Neural cell (in vitro differentiated cells): ENCODE measurements around the gene VARS1. TPM values are rescaled to one million over a fixed set of nuclear protein-coding genes. Genes with fewer than 3 reads are reported as not detected.

Experiments used
- H2AFZ ChIP-seq: fragments of 200-600, 300-800 bp; sonication (generic), shearing (Covaris generic); 2 replicates; pipeline ENCODE4 v1.6.0; 2014; ENCODE audit warnings: low read depth, mild to moderate bottlenecking, antibody characterized with exemption, low read length, moderate library complexity
- H3F3A ChIP-seq: fragments of 200-600 bp; shearing (Covaris generic); 2 replicates; pipeline ENCODE4 v1.6.1; 2016; ENCODE audit warnings: mild to moderate bottlenecking, moderate library complexity, mixed read lengths, antibody characterized with exemption, low read length; ENCODE audit not compliant: insufficient read depth, poor library complexity, severe bottlenecking
- H3K27ac ChIP-seq: fragments of 200-600, 300-800 bp; sonication (generic), shearing (Covaris generic); 2 replicates; pipeline ENCODE4 v1.5.1; 2014; ENCODE audit warnings: mild to moderate bottlenecking, low read length, moderate library complexity
- H3K27me3 ChIP-seq: fragments of 300-800, 200-600 bp; sonication (generic), shearing (Covaris generic); 2 replicates; pipeline ENCODE4 v1.6.0; 2014; ENCODE audit warnings: mild to moderate bottlenecking, low read depth, low read length, moderate library complexity; ENCODE audit not compliant: insufficient read depth
- H3K36me3 ChIP-seq: fragments of 300-800, 200-600 bp; sonication (generic), shearing (Covaris generic); 2 replicates; pipeline ENCODE4 v1.5.1; 2014; ENCODE audit warnings: mild to moderate bottlenecking, antibody characterized with exemption, low read length, moderate library complexity; ENCODE audit not compliant: insufficient read depth
- H3K4me2 ChIP-seq: fragments of 300-800, 200-600 bp; sonication (generic), shearing (Covaris generic); 2 replicates; pipeline ENCODE4 v1.6.0; 2014; ENCODE audit warnings: mild to moderate bottlenecking, low read length
- H3K4me3 ChIP-seq: fragments of 300-800, 200-600 bp; sonication (generic), shearing (Covaris generic); 2 replicates; pipeline ENCODE4 v1.5.1; 2014; ENCODE audit warnings: mild to moderate bottlenecking, low read length, moderate library complexity
- H3K79me2 ChIP-seq: fragments of 200-600 bp; shearing (Covaris generic); replicated peaks from 2 replicates; pipeline ENCODE4 v1.6.0; 2014; ENCODE audit warnings: mild to moderate bottlenecking, low read length, moderate library complexity; ENCODE audit not compliant: insufficient read depth
- H3K9ac ChIP-seq: fragments of 300-800, 200-600 bp; sonication (generic), shearing (Covaris generic); 2 replicates; pipeline ENCODE4 v1.6.1; 2016; ENCODE audit warnings: mild to moderate bottlenecking, low read length, mixed read lengths
- H3K9me2 ChIP-seq: fragments of 200-600 bp; shearing (Covaris generic); 2 replicates; pipeline ENCODE4 v1.6.1; 2016; ENCODE audit warnings: mild to moderate bottlenecking, low read length, mixed read lengths; ENCODE audit not compliant: insufficient read depth
- H3K9me3 ChIP-seq: fragments of 200-600, 300-800 bp; sonication (generic), shearing (Covaris generic); 2 replicates; pipeline ENCODE4 v1.6.1; 2016; ENCODE audit warnings: mild to moderate bottlenecking, mixed run types, low read length, moderate library complexity, mixed read lengths
- H4K20me1 ChIP-seq: fragments of 200-600 bp; shearing (Covaris generic); 2 replicates; pipeline ENCODE4 v1.6.1; 2016; ENCODE audit warnings: mild to moderate bottlenecking, mixed run types; ENCODE audit not compliant: insufficient read depth
- EP300 ChIP-seq: fragments of 450-650 bp; conservative IDR thresholded peaks from 2 replicates; pipeline ENCODE4 v1.6.1; 2014; ENCODE audit warnings: antibody characterized with exemption, mild to moderate bottlenecking, moderate library complexity; ENCODE audit not compliant: poor library complexity, severe bottlenecking
- EZH2 ChIP-seq: fragments of 200-600, 300-800 bp; shearing (Covaris generic), sonication (generic); IDR thresholded peaks from 2 replicates; pipeline ENCODE4 v1.6.1; 2014; ENCODE audit warnings: antibody characterized with exemption, low read length, borderline replicate concordance, mild to moderate bottlenecking; ENCODE audit not compliant: insufficient read depth, poor library complexity, severe bottlenecking
- MXI1 ChIP-seq: fragments of 450-650 bp; conservative IDR thresholded peaks from 2 replicates; pipeline ENCODE4 v1.6.1; 2014; ENCODE audit warnings: antibody characterized with exemption, mild to moderate bottlenecking; ENCODE audit not compliant: poor library complexity, severe bottlenecking
- POLR2AphosphoS5 ChIP-seq: IDR thresholded peaks from 2 replicates; pipeline ENCODE4 v1.6.1; 2012
- RAD21 ChIP-seq: fragments of 450-650 bp; conservative IDR thresholded peaks from 2 replicates; pipeline ENCODE4 v1.6.1; 2014; ENCODE audit warnings: antibody characterized with exemption, mild to moderate bottlenecking, moderate library complexity
- SMC3 ChIP-seq: fragments of 450-650 bp; conservative IDR thresholded peaks from 2 replicates; pipeline ENCODE4 v1.6.1; 2014; ENCODE audit warnings: antibody characterized with exemption, mild to moderate bottlenecking, moderate library complexity; ENCODE audit not compliant: poor library complexity
- TAF1 ChIP-seq: IDR thresholded peaks from 2 replicates; pipeline ENCODE4 v1.6.1; 2012; ENCODE audit warnings: low read depth
- polyA plus RNA-seq: library from polyadenylated mRNA; depleted of rRNA; stranded (reverse); fragments of >200 nt; gene quantifications from 2 replicates; pipeline ENCODE4 v1.2.3, GENCODE V29; 2014
- TF ChIP-seq, protein P1 (sequence below): IDR thresholded peaks from 2 replicates; pipeline ENCODE4 v1.6.1; 2012; ENCODE audit warnings: borderline replicate concordance
- TF ChIP-seq, protein P2 (sequence below): fragments of 450-650 bp; IDR thresholded peaks from 2 replicates; pipeline ENCODE4 v1.5.1; 2014; ENCODE audit warnings: antibody characterized with exemption, mild to moderate bottlenecking, moderate library complexity; ENCODE audit not compliant: poor library complexity, severe bottlenecking

Gene VARS1
- polyA plus RNA-seq, 1 donor from 2014 or later, result 40.9 TPM

DNA sequence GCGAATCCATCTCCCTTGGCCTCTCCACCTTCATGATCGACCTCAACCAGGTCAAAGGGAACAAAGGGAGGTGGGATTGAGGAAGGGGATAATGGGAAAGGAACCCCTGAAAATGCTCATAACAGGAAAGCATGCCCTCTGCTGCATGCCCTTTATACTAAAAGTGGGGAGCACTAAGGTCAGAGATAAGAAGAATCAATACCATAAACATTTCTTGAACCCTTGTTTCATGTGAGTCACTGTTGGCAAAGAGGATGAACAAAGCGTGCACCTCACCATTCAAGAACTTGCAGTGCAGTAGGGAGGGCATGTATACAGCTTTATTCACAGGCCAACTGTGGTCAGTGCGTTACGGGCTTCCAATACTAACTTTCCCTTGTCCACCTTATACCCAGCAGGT, 34.8 kb downstream of the VARS1 start:
- H4K20me1 ChIP-seq, result no peaks in the 10 kb centered on the region
- no peaks in the 10 kb centered on the region for H3F3A ChIP-seq
- no peaks in the 10 kb centered on the region for H3K9me3 ChIP-seq
- H3K36me3 ChIP-seq, result no peaks in the 10 kb centered on the region
- no peak overlapping the region for H3K4me3 ChIP-seq
- no peaks in the 10 kb centered on the region for H3K79me2 ChIP-seq
- TF ChIP-seq MXI1, result no peak
- TF ChIP-seq, protein P1, sequence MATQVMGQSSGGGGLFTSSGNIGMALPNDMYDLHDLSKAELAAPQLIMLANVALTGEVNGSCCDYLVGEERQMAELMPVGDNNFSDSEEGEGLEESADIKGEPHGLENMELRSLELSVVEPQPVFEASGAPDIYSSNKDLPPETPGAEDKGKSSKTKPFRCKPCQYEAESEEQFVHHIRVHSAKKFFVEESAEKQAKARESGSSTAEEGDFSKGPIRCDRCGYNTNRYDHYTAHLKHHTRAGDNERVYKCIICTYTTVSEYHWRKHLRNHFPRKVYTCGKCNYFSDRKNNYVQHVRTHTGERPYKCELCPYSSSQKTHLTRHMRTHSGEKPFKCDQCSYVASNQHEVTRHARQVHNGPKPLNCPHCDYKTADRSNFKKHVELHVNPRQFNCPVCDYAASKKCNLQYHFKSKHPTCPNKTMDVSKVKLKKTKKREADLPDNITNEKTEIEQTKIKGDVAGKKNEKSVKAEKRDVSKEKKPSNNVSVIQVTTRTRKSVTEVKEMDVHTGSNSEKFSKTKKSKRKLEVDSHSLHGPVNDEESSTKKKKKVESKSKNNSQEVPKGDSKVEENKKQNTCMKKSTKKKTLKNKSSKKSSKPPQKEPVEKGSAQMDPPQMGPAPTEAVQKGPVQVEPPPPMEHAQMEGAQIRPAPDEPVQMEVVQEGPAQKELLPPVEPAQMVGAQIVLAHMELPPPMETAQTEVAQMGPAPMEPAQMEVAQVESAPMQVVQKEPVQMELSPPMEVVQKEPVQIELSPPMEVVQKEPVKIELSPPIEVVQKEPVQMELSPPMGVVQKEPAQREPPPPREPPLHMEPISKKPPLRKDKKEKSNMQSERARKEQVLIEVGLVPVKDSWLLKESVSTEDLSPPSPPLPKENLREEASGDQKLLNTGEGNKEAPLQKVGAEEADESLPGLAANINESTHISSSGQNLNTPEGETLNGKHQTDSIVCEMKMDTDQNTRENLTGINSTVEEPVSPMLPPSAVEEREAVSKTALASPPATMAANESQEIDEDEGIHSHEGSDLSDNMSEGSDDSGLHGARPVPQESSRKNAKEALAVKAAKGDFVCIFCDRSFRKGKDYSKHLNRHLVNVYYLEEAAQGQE, result no peak
- no peak for TF ChIP-seq TAF1
- no peak for TF ChIP-seq EZH2
- no peak for TF ChIP-seq RAD21
- TF ChIP-seq POLR2AphosphoS5, result no peak
- TF ChIP-seq, protein P2, sequence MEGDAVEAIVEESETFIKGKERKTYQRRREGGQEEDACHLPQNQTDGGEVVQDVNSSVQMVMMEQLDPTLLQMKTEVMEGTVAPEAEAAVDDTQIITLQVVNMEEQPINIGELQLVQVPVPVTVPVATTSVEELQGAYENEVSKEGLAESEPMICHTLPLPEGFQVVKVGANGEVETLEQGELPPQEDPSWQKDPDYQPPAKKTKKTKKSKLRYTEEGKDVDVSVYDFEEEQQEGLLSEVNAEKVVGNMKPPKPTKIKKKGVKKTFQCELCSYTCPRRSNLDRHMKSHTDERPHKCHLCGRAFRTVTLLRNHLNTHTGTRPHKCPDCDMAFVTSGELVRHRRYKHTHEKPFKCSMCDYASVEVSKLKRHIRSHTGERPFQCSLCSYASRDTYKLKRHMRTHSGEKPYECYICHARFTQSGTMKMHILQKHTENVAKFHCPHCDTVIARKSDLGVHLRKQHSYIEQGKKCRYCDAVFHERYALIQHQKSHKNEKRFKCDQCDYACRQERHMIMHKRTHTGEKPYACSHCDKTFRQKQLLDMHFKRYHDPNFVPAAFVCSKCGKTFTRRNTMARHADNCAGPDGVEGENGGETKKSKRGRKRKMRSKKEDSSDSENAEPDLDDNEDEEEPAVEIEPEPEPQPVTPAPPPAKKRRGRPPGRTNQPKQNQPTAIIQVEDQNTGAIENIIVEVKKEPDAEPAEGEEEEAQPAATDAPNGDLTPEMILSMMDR, result no peak
- TF ChIP-seq SMC3, result no peak
- no peak for TF ChIP-seq EP300
- H3K9ac ChIP-seq, result no peak overlapping the region
- H3K9me2 ChIP-seq, result no peaks in the 10 kb centered on the region
- H3K4me2 ChIP-seq, result no peak overlapping the region
- H3K27me3 ChIP-seq, result no peaks in the 10 kb centered on the region
- no peak overlapping the region for H2AFZ ChIP-seq
- H3K27ac ChIP-seq, result no peak overlapping the region

DNA sequence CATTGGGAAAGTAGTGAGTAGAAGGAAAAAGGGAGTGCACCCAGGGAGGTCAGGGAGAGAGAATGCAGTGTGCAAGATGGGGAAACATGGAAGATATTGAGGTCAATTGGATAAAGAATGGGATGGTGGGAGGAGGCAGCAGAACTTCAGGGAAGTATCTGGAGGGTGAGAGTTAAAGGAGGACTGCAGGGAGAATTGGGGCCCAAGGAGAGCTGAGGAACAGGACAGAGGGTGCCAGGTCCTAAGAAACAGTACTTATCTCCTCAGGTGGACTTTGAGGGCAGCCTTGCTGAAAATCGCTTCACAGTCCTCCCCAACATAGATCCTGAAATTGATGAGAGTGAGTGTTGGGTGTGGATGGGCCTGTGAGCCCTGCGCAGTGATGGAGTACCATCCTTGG, 37.3 kb downstream of the VARS1 start:
- H3K4me3 ChIP-seq, result no peak overlapping the region
- no peak overlapping the region for H2AFZ ChIP-seq
- no peaks in the 10 kb centered on the region for H3K9me3 ChIP-seq
- no peaks in the 10 kb centered on the region for H3F3A ChIP-seq
- no peaks in the 10 kb centered on the region for H3K9me2 ChIP-seq
- no peaks in the 10 kb centered on the region for H4K20me1 ChIP-seq
- no peaks in the 10 kb centered on the region for H3K27me3 ChIP-seq
- H3K79me2 ChIP-seq, result no peaks in the 10 kb centered on the region
- no peak overlapping the region for H3K27ac ChIP-seq
- H3K36me3 ChIP-seq, result no peaks in the 10 kb centered on the region
- H3K4me2 ChIP-seq, result no peak overlapping the region
- no peak overlapping the region for H3K9ac ChIP-seq
- no peak for TF ChIP-seq POLR2AphosphoS5

DNA sequence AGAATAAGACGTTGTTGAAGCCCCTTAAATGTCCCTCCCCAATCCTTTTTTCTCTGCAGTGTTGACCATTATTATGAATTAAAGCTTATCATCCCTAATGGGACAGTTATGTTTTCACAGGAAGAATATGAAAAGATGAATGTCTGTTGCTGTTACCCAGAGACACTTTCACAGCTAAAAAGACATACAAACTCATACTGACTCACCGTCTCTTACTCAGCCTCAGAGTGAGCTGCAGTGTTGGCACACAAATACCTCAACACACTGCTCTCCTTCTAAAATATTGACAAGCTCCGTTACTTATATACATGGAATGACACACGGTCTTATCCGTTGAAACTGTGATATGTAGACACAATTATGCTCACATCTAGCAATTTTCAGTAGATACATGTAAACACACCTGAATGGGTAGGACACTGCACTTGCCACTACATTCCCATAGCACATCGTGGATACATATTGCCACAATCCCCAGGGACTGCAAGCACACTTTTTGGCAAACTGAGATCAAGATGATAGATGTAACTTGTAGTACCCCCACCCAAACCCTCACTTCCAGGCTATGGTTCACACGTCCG, 42.7 kb downstream of the VARS1 start:
- Histone ChIP-seq H3K4me3 (no peak overlapping the region), H3K4me2 (no peak overlapping the region), H3K27me3 (no peaks in the 10 kb centered on the region), H3K9ac (no peak overlapping the region), H3K36me3 (no peaks in the 10 kb centered on the region), H2AFZ (no peak overlapping the region), H4K20me1 (no peaks in the 10 kb centered on the region), H3F3A (no peaks in the 10 kb centered on the region), H3K9me2 (no peaks in the 10 kb centered on the region), H3K27ac (no peak overlapping the region), H3K9me3 (no peaks in the 10 kb centered on the region), H3K79me2 (no peaks in the 10 kb centered on the region)
- no peak for TF ChIP-seq SMC3
- TF ChIP-seq TAF1, result no peak
- TF ChIP-seq, protein P1, result no peak
- no peak for TF ChIP-seq MXI1
- no peak for TF ChIP-seq EZH2
- no peak for TF ChIP-seq EP300
- TF ChIP-seq POLR2AphosphoS5, result no peak
- TF ChIP-seq, protein P2, result no peak
- TF ChIP-seq RAD21, result no peak
